GM12878 (cell line): ENCODE measurements around the gene BTNL8. TPM values are rescaled to one million over a fixed set of nuclear protein-coding genes. Genes with fewer than 3 reads are reported as not detected.

ENCODE experiments used
- ATAC-seq: fragments of 200-7000 bp; cut with Tn5 transposase; 3 replicates; pipeline ENCODE4 v1.9.1; 2020; ENCODE audit warnings: mild to moderate bottlenecking, moderate library complexity
- BruUV-seq: library from RNA; stranded (reverse); fragments of 400-500 nt; replicated peaks from 2 replicates; lab custom pipeline; 2021; lab: Mats Ljungman, UMichigan
- CTCF ChIA-PET: fragments of 300-600 bp; sonication (Branson Sonifier 250); formaldehyde crosslinking; extraction: SDS; loops from one replicate; lab custom pipeline; 2021; ENCODE audit warnings: inconsistent platforms; lab: Yijun Ruan, JAX
- POLR2A ChIA-PET: fragments of 350-600 bp; formaldehyde crosslinking; extraction: SDS; loops from one replicate; lab custom pipeline; 2021; ENCODE audit warnings: inconsistent platforms; lab: Charles Lee
- RAD21 ChIA-PET: fragments of 300-600 bp; sonication (Branson Sonifier 250); formaldehyde crosslinking; loops from one replicate; lab custom pipeline; 2023; ENCODE audit warnings: antibody characterized with exemption; ENCODE audit not compliant: unreplicated experiment; lab: Charles Lee
- SMC1A ChIA-PET: fragments of 300-600 bp; sonication (Branson Sonifier 250); formaldehyde crosslinking; loops from one replicate; lab custom pipeline; 2023; ENCODE audit not compliant: unreplicated experiment, uncharacterized antibody; lab: Charles Lee
- DNase-seq: peaks from one replicate; pipeline ENCODE4 v3.0.0-alpha.2; 2011; ENCODE audit warnings: low read depth, low spot score
- FAIRE-seq: peaks from 3 replicates; lab custom pipeline; 2011; peaks lifted over from hg19 to GRCh38; lab: Jason Lieb, UNC
- H2AFZ ChIP-seq: 2 replicates; pipeline ENCODE4 v1.6.0; 2011; ENCODE audit warnings: low read depth, low read length, control low read depth; ENCODE audit not compliant: control insufficient read depth
- H3K27ac ChIP-seq: 2 replicates; pipeline ENCODE4 v1.5.1; 2011; ENCODE audit warnings: control low read depth; ENCODE audit not compliant: control insufficient read depth, insufficient read depth
- H3K27me3 ChIP-seq, 2 experiments: replicated peaks in 1 of 2; 2 replicates each; pipeline versions ENCODE4 v1.6.0 to v1.6.1; 2011; ENCODE audit warnings: low read length in 1 of 2; ENCODE audit not compliant: control insufficient read depth in 2 of 2, insufficient read depth in 2 of 2
- H3K36me3 ChIP-seq, 2 experiments: 2 replicates each; pipeline ENCODE4 v1.5.1; 2011; ENCODE audit warnings: low read length in 1 of 2; ENCODE audit not compliant: control insufficient read depth in 2 of 2, insufficient read depth in 2 of 2
- H3K4me1 ChIP-seq: 2 replicates; pipeline ENCODE4 v1.6.1; 2011; ENCODE audit warnings: mild to moderate bottlenecking, low read length, moderate library complexity, mixed read lengths; ENCODE audit not compliant: control insufficient read depth, insufficient read depth
- H3K4me2 ChIP-seq: 2 replicates; pipeline ENCODE4 v1.6.0; 2011; ENCODE audit warnings: control low read depth; ENCODE audit not compliant: control insufficient read depth, insufficient read depth
- H3K4me3 ChIP-seq: fragments of 200-600 bp; sonication (generic); 2 replicates; pipeline ENCODE4 v1.5.1; 2016
- H3K79me2 ChIP-seq: 2 replicates; pipeline ENCODE4 v1.6.0; 2011; ENCODE audit warnings: low read length; ENCODE audit not compliant: control insufficient read depth, insufficient read depth
- H3K9ac ChIP-seq: 2 replicates; pipeline ENCODE4 v1.8.0; 2011; ENCODE audit warnings: low read length, control low read depth, mixed read lengths; ENCODE audit not compliant: control insufficient read depth, insufficient read depth
- H3K9me3 ChIP-seq: replicated peaks from 3 replicates; pipeline ENCODE4 v1.5.1; 2011; ENCODE audit warnings: mild to moderate bottlenecking, low read length; ENCODE audit not compliant: control insufficient read depth, insufficient read depth
- H4K20me1 ChIP-seq: 2 replicates; pipeline ENCODE4 v1.6.0; 2011; ENCODE audit not compliant: control insufficient read depth, insufficient read depth
- ATF7 ChIP-seq: fragments of 450-650 bp; IDR thresholded peaks from 2 replicates; pipeline ENCODE4 v1.6.1; 2016; ENCODE audit warnings: low read depth, mild to moderate bottlenecking
- CBX3 ChIP-seq: fragments of 200-600 bp; sonication (generic); IDR thresholded peaks from 2 replicates; pipeline ENCODE4 v1.6.1; 2016; ENCODE audit warnings: low read depth, borderline replicate concordance
- EGR1 ChIP-seq, 2 experiments: IDR thresholded peaks; 1 replicate in 1 of 2; 2 replicates in 1 of 2; pipeline ENCODE4 v1.6.1; 2011 to 2012; ENCODE audit warnings: low read depth in 2 of 2, low read length in 2 of 2, borderline replicate concordance in 1 of 2, mild to moderate bottlenecking in 1 of 2, moderate library complexity in 1 of 2
- FOS ChIP-seq: IDR thresholded peaks from 3 replicates; pipeline ENCODE4 v1.6.1; 2011; ENCODE audit warnings: borderline replicate concordance; ENCODE audit not compliant: insufficient read length; ENCODE audit errors: extremely low read depth
- HDAC6 ChIP-seq: fragments of 200-600 bp; sonication (generic); IDR thresholded peaks from one replicate; pipeline ENCODE4 v1.8.0; 2017; ENCODE audit warnings: antibody characterized with exemption; ENCODE audit not compliant: unreplicated experiment
- IKZF1 ChIP-seq: fragments of 450-650 bp; conservative IDR thresholded peaks from 2 replicates; pipeline ENCODE4 v1.6.1; 2017; ENCODE audit warnings: antibody characterized with exemption, mild to moderate bottlenecking
- MEF2B ChIP-seq: fragments of 450-650 bp; IDR thresholded peaks from 2 replicates; pipeline ENCODE4 v1.6.1; 2018; ENCODE audit warnings: mild to moderate bottlenecking, moderate library complexity; ENCODE audit not compliant: partially characterized antibody, poor library complexity, severe bottlenecking
- MYB ChIP-seq: fragments of 150-350 bp; IDR thresholded peaks from 2 replicates; pipeline ENCODE4 v1.6.1; 2014; ENCODE audit warnings: mild to moderate bottlenecking, low read depth, low read length, borderline replicate concordance
- RFX5 ChIP-seq: IDR thresholded peaks from 2 replicates; pipeline ENCODE4 v1.6.1; 2011; ENCODE audit warnings: low read depth, low read length, improper control_type of control experiment
- RUNX3 ChIP-seq: IDR thresholded peaks from 2 replicates; pipeline ENCODE4 v1.6.1; 2012; ENCODE audit warnings: low read length, inconsistent platforms
- SMAD5 ChIP-seq: IDR thresholded peaks from 2 replicates; pipeline ENCODE4 v1.6.1; 2016; ENCODE audit warnings: antibody characterized with exemption, low read depth
- SMC3 ChIP-seq: IDR thresholded peaks from 2 replicates; pipeline ENCODE4 v1.6.1; 2011; ENCODE audit warnings: low read length, improper control_type of control experiment, borderline replicate concordance
- SPI1 ChIP-seq: IDR thresholded peaks from 2 replicates; pipeline ENCODE4 v1.6.1; 2011; ENCODE audit warnings: low read depth, mild to moderate bottlenecking, low read length, moderate library complexity, borderline replicate concordance; ENCODE audit not compliant: insufficient read depth
- SRF ChIP-seq, 2 experiments: IDR thresholded peaks; 2 replicates each; pipeline ENCODE4 v1.6.1; 2011; ENCODE audit warnings: low read depth in 2 of 2, low read length in 2 of 2, mild to moderate bottlenecking in 1 of 2, moderate library complexity in 1 of 2
- TCF3 ChIP-seq: IDR thresholded peaks from 2 replicates; pipeline ENCODE4 v1.6.1; 2012; ENCODE audit warnings: low read depth, mild to moderate bottlenecking, low read length, borderline replicate concordance; ENCODE audit not compliant: insufficient read depth
- TCF7 ChIP-seq: IDR thresholded peaks from 2 replicates; pipeline ENCODE4 v1.6.1; 2014; ENCODE audit warnings: antibody characterized with exemption, borderline replicate concordance
- USF1 ChIP-seq: IDR thresholded peaks from 2 replicates; pipeline ENCODE4 v1.6.1; 2011; ENCODE audit warnings: borderline replicate concordance, low read depth, mild to moderate bottlenecking, moderate library complexity, mixed read lengths, low read length; ENCODE audit not compliant: insufficient read depth; ENCODE audit errors: extremely low read length
- WGBS: methylation state at CpG from one replicate; pipeline ENCODE4 v1.1.6; 2016; ENCODE audit warnings: low lambda C conversion rate; ENCODE audit not compliant: insufficient replicate concordance, insufficient coverage; ENCODE audit errors: missing lambda C conversion rate; 5-methylcytosine and 5-hydroxymethylcytosine counted together
- in situ Hi-C: fragments of 300-500 bp; cut with MboI; formaldehyde crosslinking; loops from 9 replicates; pipeline ENCODE4 v1.14.3; 2018; ENCODE audit warnings: mixed read lengths
- intact Hi-C: fragments of 100-400 bp; cut with micrococcal nuclease; formaldehyde crosslinking; loops from one replicate; pipeline ENCODE4 v1.14.2; 2022; ENCODE audit not compliant: unreplicated experiment
- polyA plus RNA-seq, 11 experiments: library from polyadenylated mRNA; depleted of rRNA in 4 of 11; unstranded in 6 of 11; stranded (reverse) in 5 of 11; fragments of >200 nt; fragmentation: Nextera tagmentation in 4 of 11; fragmentation: Illumina TruSeq in 1 of 11; extraction: Ambion mirVana in 4 of 11; extraction: Trizol in 1 of 11; gene quantifications; 1 replicate in 1 of 11; 2 replicates in 10 of 11; pipeline versions ENCODE4 v1.2.1 to v1.2.3, GENCODE V29; 2011 to 2016; ENCODE audit warnings: inconsistent platforms in 2 of 11, missing spikeins in 2 of 11, low read depth in 1 of 11
- total RNA-seq, 4 experiments: library from RNA; depleted of rRNA in 3 of 4; stranded (reverse); fragments of >200 nt in 3 of 4; fragmentation: Illumina TruSeq in 1 of 4; extraction: Trizol in 1 of 4; gene quantifications; 2 replicates each; pipeline versions ENCODE4 v1.2.1 to v1.2.3, GENCODE V29; 2013 to 2021

The BTNL8 gene
- total and polyA plus RNA-seq, 10 of the 15 experiments (the other 5 are each of a cell fraction or from before 2014, with no cell fraction given) = 0.13 to 3.4 (median 0.26) TPM; not detected in 2

DNA sequence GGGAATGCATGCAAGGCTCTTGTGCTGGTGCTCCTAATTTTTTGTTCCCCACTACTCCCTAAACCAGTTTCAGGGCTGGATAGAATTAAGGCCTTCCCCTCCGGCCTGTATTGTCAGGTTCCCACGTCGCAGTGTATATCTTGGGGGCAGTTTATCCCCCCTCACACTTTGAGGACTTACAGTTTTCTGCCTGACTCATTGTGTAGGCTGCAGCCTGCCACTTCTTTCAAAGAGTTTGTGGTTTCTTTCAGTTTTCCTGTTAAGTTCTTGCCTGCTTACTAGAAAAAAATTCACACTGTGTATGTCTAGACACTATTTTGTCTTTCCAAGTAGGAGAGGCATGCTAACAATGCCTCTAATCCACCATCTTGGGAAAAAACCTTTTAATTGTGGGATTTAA, 61.2 kb downstream of the BTNL8 start:
- DNase-seq = no peak
- no peak for FAIRE-seq
- no peaks in the 10 kb centered on the region for H3K79me2 ChIP-seq
- peak; percentile 33; the same call in 2 of the 3 replicates for ATAC-seq
- H3K27ac ChIP-seq = no peak overlapping the region
- no peak overlapping the region for H3K4me3 ChIP-seq
- ChIA-PET CTCF (no interaction called here), SMC1A (interaction anchor here (1.7 to 1.9 kb wide), 2 partner anchors 15 to 17 kb away, joined by 5 read pairs; no protein-coding TSS in a partner anchor), POLR2A (interaction anchor here (1.0 kb wide), 1 partner anchor 91 kb away, joined by 3 read pairs; no protein-coding TSS in a partner anchor), RAD21 (no interaction called here)
- no peak overlapping the region for H3K9ac ChIP-seq
- TF ChIP-seq RUNX3 (peak; percentile 14; the same call in 1 of the 2 replicates), MYB (no peak), IKZF1 (0 out of 2 replicates have a peak, but pooled peaks have one; percentile 8), CBX3 (no peak)
- no peak overlapping the region for H2AFZ ChIP-seq
- H3K4me2 ChIP-seq = no peak overlapping the region
- no peaks in the 10 kb centered on the region for H3K36me3 ChIP-seq
- intact Hi-C loops (no loop called here), in situ Hi-C loops (no loop called here)
- no peaks in the 10 kb centered on the region; the same call in 2 of the 3 replicates for H3K9me3 ChIP-seq
- 46% methylated on average over 3 of the region's 3 CpGs for WGBS
- no peaks in the 10 kb centered on the region for H3K4me1 ChIP-seq
- no peaks in the 10 kb centered on the region for H3K27me3 ChIP-seq
- BruUV-seq = no TSS peak
- H4K20me1 ChIP-seq = no peaks in the 10 kb centered on the region

- Histone ChIP-seq H3K4me1 (no peaks in the 10 kb centered on the region), H4K20me1 (no peaks in the 10 kb centered on the region), H3K36me3 (no peaks in the 10 kb centered on the region), H3K9me3 (no peaks in the 10 kb centered on the region; the same call in none of the 3 replicates), H3K4me3 (no peak overlapping the region), H3K27me3 (no peaks in the 10 kb centered on the region), H3K27ac (no peak overlapping the region), H3K4me2 (no peak overlapping the region), H2AFZ (no peak overlapping the region), H3K79me2 (no peaks in the 10 kb centered on the region), H3K9ac (no peak overlapping the region)
- ChIA-PET RAD21 (no interaction called here), SMC1A (interaction anchor here (0.6 kb wide), 1 partner anchor 1016 kb away, joined by 3 read pairs; no protein-coding TSS in a partner anchor), CTCF (no interaction called here), POLR2A (no interaction called here)
- FAIRE-seq (no peak), ATAC-seq (no peak), DNase-seq (no peak)
- WGBS = 81% methylated on average over 15 of the region's 23 CpGs
- intact Hi-C loops (no loop called here), in situ Hi-C loops (no loop called here)
- BruUV-seq = no TSS peak
- no peak for TF ChIP-seq ATF7
- TF ChIP-seq SPI1 = no peak
- no peak for TF ChIP-seq TCF7
- TF ChIP-seq RFX5 = no peak
- no peak for TF ChIP-seq MEF2B
- TF ChIP-seq EGR1 (IDR thresholded peaks at IDR 0.05; ENCODE audit: borderline replicate concordance in 1 of 2, low read depth in 2 of 2, low read length in 2 of 2) = no peak
- TF ChIP-seq SRF (IDR thresholded peaks at IDR 0.05; ENCODE audit: low read depth in 2 of 2, low read length in 2 of 2) = no peak
- no peak for TF ChIP-seq SMAD5
- TF ChIP-seq USF1 = no peak
- TF ChIP-seq TCF3 = no peak
- TF ChIP-seq FOS = no peak
- no peak for TF ChIP-seq SMC3
- TF ChIP-seq HDAC6 = no peak
These were observed 70.4 kb downstream of the BTNL8 start for GRCh38 chr5:180969406-180969805.
